HL-60 (cell line): ENCODE data around the gene DLX2.

Source experiments
- GABPA ChIP-seq: IDR thresholded peaks from 2 replicates; pipeline ENCODE4 v1.6.1; 2012; ENCODE audit warnings: low read depth
- POLR2AphosphoS5 ChIP-seq: IDR thresholded peaks from 2 replicates; pipeline ENCODE4 v1.6.1; 2012; ENCODE audit warnings: low read depth
- SPI1 ChIP-seq: IDR thresholded peaks from 2 replicates; pipeline ENCODE4 v1.6.1; 2012; ENCODE audit warnings: low read depth, mild to moderate bottlenecking, borderline replicate concordance
- TF ChIP-seq, protein P1 (sequence below): IDR thresholded peaks from one replicate; pipeline ENCODE4 v1.5.1; 2011; ENCODE audit warnings: low read length, control low read depth, inconsistent platforms; ENCODE audit not compliant: insufficient read depth
- TF ChIP-seq, protein P2 (sequence below): IDR thresholded peaks from 2 replicates; pipeline ENCODE4 v1.6.1; 2012; ENCODE audit warnings: low read depth; ENCODE audit not compliant: insufficient replicate concordance

DNA sequence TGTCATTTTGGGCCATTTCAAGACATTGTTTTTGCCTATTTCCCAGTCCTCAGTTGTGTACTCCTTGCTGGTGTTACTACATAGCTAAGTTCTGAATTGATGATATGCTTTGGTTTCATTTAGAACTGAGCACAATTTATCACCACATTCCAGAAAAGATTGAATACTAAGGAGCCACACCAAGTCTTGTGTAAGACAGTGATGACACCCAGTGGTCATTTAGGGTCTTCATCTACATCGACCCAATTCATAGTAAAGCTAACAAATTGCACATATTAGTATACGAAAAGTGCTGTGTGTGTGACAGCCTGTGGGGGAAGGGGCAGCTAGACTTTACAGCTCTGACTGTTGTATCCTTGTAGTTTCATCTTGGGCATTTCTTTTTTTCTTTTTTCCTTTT, 10.9 kb upstream of the DLX2 start:
- TF ChIP-seq, protein P1, sequence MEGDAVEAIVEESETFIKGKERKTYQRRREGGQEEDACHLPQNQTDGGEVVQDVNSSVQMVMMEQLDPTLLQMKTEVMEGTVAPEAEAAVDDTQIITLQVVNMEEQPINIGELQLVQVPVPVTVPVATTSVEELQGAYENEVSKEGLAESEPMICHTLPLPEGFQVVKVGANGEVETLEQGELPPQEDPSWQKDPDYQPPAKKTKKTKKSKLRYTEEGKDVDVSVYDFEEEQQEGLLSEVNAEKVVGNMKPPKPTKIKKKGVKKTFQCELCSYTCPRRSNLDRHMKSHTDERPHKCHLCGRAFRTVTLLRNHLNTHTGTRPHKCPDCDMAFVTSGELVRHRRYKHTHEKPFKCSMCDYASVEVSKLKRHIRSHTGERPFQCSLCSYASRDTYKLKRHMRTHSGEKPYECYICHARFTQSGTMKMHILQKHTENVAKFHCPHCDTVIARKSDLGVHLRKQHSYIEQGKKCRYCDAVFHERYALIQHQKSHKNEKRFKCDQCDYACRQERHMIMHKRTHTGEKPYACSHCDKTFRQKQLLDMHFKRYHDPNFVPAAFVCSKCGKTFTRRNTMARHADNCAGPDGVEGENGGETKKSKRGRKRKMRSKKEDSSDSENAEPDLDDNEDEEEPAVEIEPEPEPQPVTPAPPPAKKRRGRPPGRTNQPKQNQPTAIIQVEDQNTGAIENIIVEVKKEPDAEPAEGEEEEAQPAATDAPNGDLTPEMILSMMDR, result no peak
- TF ChIP-seq POLR2AphosphoS5, result no peak
- TF ChIP-seq, protein P2, sequence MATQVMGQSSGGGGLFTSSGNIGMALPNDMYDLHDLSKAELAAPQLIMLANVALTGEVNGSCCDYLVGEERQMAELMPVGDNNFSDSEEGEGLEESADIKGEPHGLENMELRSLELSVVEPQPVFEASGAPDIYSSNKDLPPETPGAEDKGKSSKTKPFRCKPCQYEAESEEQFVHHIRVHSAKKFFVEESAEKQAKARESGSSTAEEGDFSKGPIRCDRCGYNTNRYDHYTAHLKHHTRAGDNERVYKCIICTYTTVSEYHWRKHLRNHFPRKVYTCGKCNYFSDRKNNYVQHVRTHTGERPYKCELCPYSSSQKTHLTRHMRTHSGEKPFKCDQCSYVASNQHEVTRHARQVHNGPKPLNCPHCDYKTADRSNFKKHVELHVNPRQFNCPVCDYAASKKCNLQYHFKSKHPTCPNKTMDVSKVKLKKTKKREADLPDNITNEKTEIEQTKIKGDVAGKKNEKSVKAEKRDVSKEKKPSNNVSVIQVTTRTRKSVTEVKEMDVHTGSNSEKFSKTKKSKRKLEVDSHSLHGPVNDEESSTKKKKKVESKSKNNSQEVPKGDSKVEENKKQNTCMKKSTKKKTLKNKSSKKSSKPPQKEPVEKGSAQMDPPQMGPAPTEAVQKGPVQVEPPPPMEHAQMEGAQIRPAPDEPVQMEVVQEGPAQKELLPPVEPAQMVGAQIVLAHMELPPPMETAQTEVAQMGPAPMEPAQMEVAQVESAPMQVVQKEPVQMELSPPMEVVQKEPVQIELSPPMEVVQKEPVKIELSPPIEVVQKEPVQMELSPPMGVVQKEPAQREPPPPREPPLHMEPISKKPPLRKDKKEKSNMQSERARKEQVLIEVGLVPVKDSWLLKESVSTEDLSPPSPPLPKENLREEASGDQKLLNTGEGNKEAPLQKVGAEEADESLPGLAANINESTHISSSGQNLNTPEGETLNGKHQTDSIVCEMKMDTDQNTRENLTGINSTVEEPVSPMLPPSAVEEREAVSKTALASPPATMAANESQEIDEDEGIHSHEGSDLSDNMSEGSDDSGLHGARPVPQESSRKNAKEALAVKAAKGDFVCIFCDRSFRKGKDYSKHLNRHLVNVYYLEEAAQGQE, result no peak
- TF ChIP-seq GABPA, result no peak
- TF ChIP-seq SPI1, result no peak
